IMR-90 (cell line): Measurements from ENCODE around the gene P2RX7. TPM values are rescaled to one million over a fixed set of nuclear protein-coding genes. Genes with fewer than 3 reads are reported as not detected.
A peak's percentile ranks its signal among the peaks of the same experiment; 100 is the strongest.

ENCODE experiments used
- ATAC-seq: fragments of 200-7000 bp; cut with Tn5 transposase; 2 replicates; pipeline ENCODE4 v1.9.1; 2020; ENCODE audit warnings: low read depth, mild to moderate bottlenecking, moderate library complexity
- BruUV-seq: library from RNA; stranded (reverse); fragments of 400-500 nt; replicated peaks from 2 replicates; lab custom pipeline; 2021; lab: Mats Ljungman, UMichigan
- CTCF ChIA-PET: fragments of 300-600 bp; formaldehyde crosslinking; extraction: SDS; loops from one replicate; lab custom pipeline; 2021; ENCODE audit warnings: antibody characterized with exemption; lab: Yijun Ruan, JAX
- POLR2A ChIA-PET: fragments of 300-600 bp; sonication (Branson Sonifier 250); formaldehyde crosslinking; loops from one replicate; lab custom pipeline; 2022; ENCODE audit warnings: antibody characterized with exemption; ENCODE audit not compliant: unreplicated experiment; lab: Charles Lee
- DNase-seq: peaks from one replicate; pipeline ENCODE4 v3.0.0; 2013
- H2AFZ ChIP-seq: replicated peaks from 2 replicates; pipeline ENCODE3; 2013; ENCODE audit warnings: low read length, mild to moderate bottlenecking; ENCODE audit not compliant: poor library complexity
- H2AK5ac ChIP-seq: 2 replicates; pipeline ENCODE4 v1.6.1; 2013; ENCODE audit warnings: low read depth, low read length, inconsistent platforms
- H2AK9ac ChIP-seq: replicated peaks from 2 replicates; pipeline ENCODE3; 2013; ENCODE audit warnings: mild to moderate bottlenecking, low read depth, low read length, moderate library complexity; ENCODE audit not compliant: poor library complexity
- H2BK120ac ChIP-seq: 2 replicates; pipeline ENCODE4 v1.6.1; 2013; ENCODE audit warnings: low read depth, low read length, inconsistent platforms
- H2BK15ac ChIP-seq: 3 replicates; pipeline ENCODE4 v1.6.1; 2013; ENCODE audit warnings: low read depth, low read length, inconsistent platforms
- H2BK20ac ChIP-seq: 2 replicates; pipeline ENCODE4 v1.6.1; 2013; ENCODE audit warnings: low read depth, mild to moderate bottlenecking, inconsistent platforms, low read length, moderate library complexity
- H2BK5ac ChIP-seq: 2 replicates; pipeline ENCODE4 v1.6.1; 2013; ENCODE audit warnings: mild to moderate bottlenecking, low read depth, low read length, inconsistent platforms; ENCODE audit not compliant: poor library complexity, severe bottlenecking
- H3K14ac ChIP-seq: replicated peaks from 2 replicates; pipeline ENCODE4 v1.6.1; 2013; ENCODE audit warnings: low read depth, low read length, inconsistent platforms
- H3K18ac ChIP-seq: 2 replicates; pipeline ENCODE4 v1.6.1; 2013; ENCODE audit warnings: low read depth, low read length, control low read depth
- H3K23ac ChIP-seq: 2 replicates; pipeline ENCODE4 v1.6.1; 2013; ENCODE audit warnings: low read depth, low read length, inconsistent platforms
- H3K27ac ChIP-seq: 2 replicates; pipeline ENCODE4 v1.5.1; 2013; ENCODE audit warnings: mild to moderate bottlenecking, control low read depth, low read length; ENCODE audit not compliant: insufficient read depth
- H3K27me3 ChIP-seq: 2 replicates; pipeline ENCODE4 v1.6.1; 2013; ENCODE audit warnings: low read length; ENCODE audit not compliant: control insufficient read depth, insufficient read depth
- H3K36me3 ChIP-seq: 2 replicates; pipeline ENCODE4 v1.6.1; 2013; ENCODE audit warnings: low read length, mixed read lengths; ENCODE audit not compliant: control insufficient read depth, insufficient read depth
- H3K4ac ChIP-seq: 2 replicates; pipeline ENCODE4 v1.6.1; 2013; ENCODE audit warnings: low read depth, low read length, inconsistent platforms
- H3K4me1 ChIP-seq: 2 replicates; pipeline ENCODE4 v1.6.1; 2013; ENCODE audit warnings: low read length, mixed read lengths; ENCODE audit not compliant: control insufficient read depth, insufficient read depth
- H3K4me2 ChIP-seq: 2 replicates; pipeline ENCODE4 v1.6.1; 2013; ENCODE audit warnings: low read depth, mild to moderate bottlenecking, control low read depth, low read length, moderate library complexity
- H3K4me3 ChIP-seq: 2 replicates; pipeline ENCODE4 v1.5.1; 2013; ENCODE audit warnings: low read depth, mild to moderate bottlenecking, control low read depth, low read length, moderate library complexity; ENCODE audit not compliant: insufficient read depth
- H3K56ac ChIP-seq: 2 replicates; pipeline ENCODE4 v1.6.1; 2013; ENCODE audit warnings: low read length, inconsistent platforms; ENCODE audit not compliant: insufficient read depth; ENCODE audit errors: extremely low read depth
- H3K79me1 ChIP-seq, 2 experiments: 2 replicates each; pipeline ENCODE4 v1.6.1; 2013; ENCODE audit warnings: low read length in 2 of 2, inconsistent platforms in 1 of 2, low read depth in 1 of 2
- H3K9ac ChIP-seq: 2 replicates; pipeline ENCODE4 v1.6.1; 2013; ENCODE audit warnings: low read depth, low read length, control low read depth
- H3K9me1 ChIP-seq: 2 replicates; pipeline ENCODE4 v1.6.1; 2013; ENCODE audit warnings: low read length, inconsistent platforms; ENCODE audit not compliant: insufficient read depth
- H3K9me3 ChIP-seq: 2 replicates; pipeline ENCODE4 v1.6.1; 2013; ENCODE audit warnings: low read length; ENCODE audit not compliant: control insufficient read depth, insufficient read depth
- H4K20me1 ChIP-seq: 2 replicates; pipeline ENCODE4 v1.6.1; 2013; ENCODE audit warnings: low read length, inconsistent platforms; ENCODE audit not compliant: insufficient read depth
- H4K5ac ChIP-seq: 2 replicates; pipeline ENCODE4 v1.6.1; 2013; ENCODE audit warnings: mild to moderate bottlenecking, low read depth, low read length, control low read depth
- H4K8ac ChIP-seq, 2 experiments: 2 replicates each; pipeline ENCODE4 v1.6.1; 2013; ENCODE audit warnings: low read depth in 2 of 2, low read length in 2 of 2, control low read depth in 1 of 2, inconsistent platforms in 1 of 2
- H4K91ac ChIP-seq: 2 replicates; pipeline ENCODE4 v1.6.1; 2013; ENCODE audit warnings: low read depth, low read length, inconsistent platforms; ENCODE audit not compliant: insufficient read depth
- CHD1 ChIP-seq: IDR thresholded peaks from 2 replicates; pipeline ENCODE4 v1.6.1; 2012; ENCODE audit warnings: low read depth, low read length, improper control_type of control experiment
- MAZ ChIP-seq: IDR thresholded peaks from 2 replicates; pipeline ENCODE4 v1.6.1; 2012; ENCODE audit warnings: low read depth, mild to moderate bottlenecking, low read length, improper control_type of control experiment, moderate library complexity, borderline replicate concordance
- MXI1 ChIP-seq: IDR thresholded peaks from 2 replicates; pipeline ENCODE4 v1.6.1; 2012; ENCODE audit warnings: low read depth, mild to moderate bottlenecking, low read length, moderate library complexity, borderline replicate concordance
- RFX5 ChIP-seq: IDR thresholded peaks from 2 replicates; pipeline ENCODE4 v1.8.0; 2012; ENCODE audit warnings: low read depth, mild to moderate bottlenecking, low read length, moderate library complexity
- WGBS, 2 experiments: methylation state at CpG; one replicate each; pipeline versions ENCODE4 v1.1.5 to v1.1.7; 2013; ENCODE audit warnings: missing lambda C conversion rate in 2 of 2; ENCODE audit not compliant: insufficient read length in 1 of 2; ENCODE audit errors: extremely low coverage in 2 of 2; 5-methylcytosine and 5-hydroxymethylcytosine counted together
- dilution Hi-C: fragments of 300-500 bp; cut with HindIII; formaldehyde crosslinking; loops from one replicate; pipeline ENCODE4 v1.14.3; 2018; ENCODE audit warnings: low sequenced_read_pairs; ENCODE audit not compliant: unreplicated experiment
- in situ Hi-C: fragments of 300-500 bp; cut with MboI; formaldehyde crosslinking; loops from 3 replicates; pipeline ENCODE4 v1.14.3; 2019; ENCODE audit warnings: low sequenced_read_pairs, inconsistent platforms, mixed read lengths
- intact Hi-C: fragments of 100-400 bp; cut with micrococcal nuclease; formaldehyde crosslinking; loops from 2 replicates; pipeline ENCODE4 v1.10.0; 2022
- polyA plus RNA-seq, 3 experiments: library from polyadenylated mRNA; depleted of rRNA; stranded (reverse); fragments of >200 nt; gene quantifications; 2 replicates each; pipeline ENCODE4 v1.2.3, GENCODE V29; 2012; ENCODE audit warnings: low replicate concordance in 1 of 3
- total RNA-seq: library from RNA; depleted of rRNA; stranded (reverse); fragments of >200 nt; gene quantifications from 2 replicates; pipeline ENCODE4 v1.2.3, GENCODE V29; 2012

P2RX7 gene
- total and polyA plus RNA-seq, 2 of the 4 experiments (the other 2 are of a cell fraction): 0.07 to 0.18 TPM

GRCh38 chr12:121166356-121166755 is 33.7 kb downstream of the P2RX7 start:
- Histone ChIP-seq H3K36me3 (no peaks in the 10 kb centered on the region), H2BK20ac (no peak overlapping the region), H4K8ac (no peak overlapping the region), H2AK5ac (no peak overlapping the region), H2BK15ac (no peak overlapping the region), H4K5ac (no peak overlapping the region), H3K4me1 (no peaks in the 10 kb centered on the region), H2BK120ac (no peak overlapping the region), H3K9me3 (no peaks in the 10 kb centered on the region), H3K9ac (no peak overlapping the region), H3K27me3 (peaks cover 9% of the 10 kb centered on the region), H3K14ac (no peak overlapping the region; the same call in 1 of the 2 replicates), H3K27ac (no peak overlapping the region), H3K9me1 (no peaks in the 10 kb centered on the region; the same call in 1 of the 2 replicates), H3K23ac (no peak overlapping the region), H3K56ac (no peak overlapping the region), H3K79me1 (no peaks in the 10 kb centered on the region), H3K4me3 (no peak overlapping the region), H4K20me1 (no peaks in the 10 kb centered on the region), H2BK5ac (no peak overlapping the region), H3K18ac (no peak overlapping the region), H2AK9ac (no peak overlapping the region), H3K4ac (no peak overlapping the region), H4K91ac (no peak overlapping the region), H3K4me2 (no peak overlapping the region), H2AFZ (no peak overlapping the region)
- intact Hi-C loops: no loop called here
- DNase-seq (no peak), ATAC-seq (peak; percentile 40)
- ChIA-PET CTCF (no interaction called here), POLR2A (no interaction called here)
- TF ChIP-seq MAZ: no peak
- no peak for TF ChIP-seq RFX5
- no peak for TF ChIP-seq MXI1
- no peak for TF ChIP-seq CHD1
- no TSS peak for BruUV-seq
- dilution Hi-C loops: no loop called here
- in situ Hi-C loops: no loop called here
- no CpG with 5 or more reads among the region's 1 CpG for WGBS, 2 experiments
